ENCODE measurements around the gene ABTB2. TPM values are rescaled to one million over a fixed set of nuclear protein-coding genes. Genes with fewer than 3 reads are reported as not detected.

ABTB2 gene
- total RNA-seq, 4 donors from 2014 or later = 5.0 to 44.1 (median 33.0) TPM

DNA sequence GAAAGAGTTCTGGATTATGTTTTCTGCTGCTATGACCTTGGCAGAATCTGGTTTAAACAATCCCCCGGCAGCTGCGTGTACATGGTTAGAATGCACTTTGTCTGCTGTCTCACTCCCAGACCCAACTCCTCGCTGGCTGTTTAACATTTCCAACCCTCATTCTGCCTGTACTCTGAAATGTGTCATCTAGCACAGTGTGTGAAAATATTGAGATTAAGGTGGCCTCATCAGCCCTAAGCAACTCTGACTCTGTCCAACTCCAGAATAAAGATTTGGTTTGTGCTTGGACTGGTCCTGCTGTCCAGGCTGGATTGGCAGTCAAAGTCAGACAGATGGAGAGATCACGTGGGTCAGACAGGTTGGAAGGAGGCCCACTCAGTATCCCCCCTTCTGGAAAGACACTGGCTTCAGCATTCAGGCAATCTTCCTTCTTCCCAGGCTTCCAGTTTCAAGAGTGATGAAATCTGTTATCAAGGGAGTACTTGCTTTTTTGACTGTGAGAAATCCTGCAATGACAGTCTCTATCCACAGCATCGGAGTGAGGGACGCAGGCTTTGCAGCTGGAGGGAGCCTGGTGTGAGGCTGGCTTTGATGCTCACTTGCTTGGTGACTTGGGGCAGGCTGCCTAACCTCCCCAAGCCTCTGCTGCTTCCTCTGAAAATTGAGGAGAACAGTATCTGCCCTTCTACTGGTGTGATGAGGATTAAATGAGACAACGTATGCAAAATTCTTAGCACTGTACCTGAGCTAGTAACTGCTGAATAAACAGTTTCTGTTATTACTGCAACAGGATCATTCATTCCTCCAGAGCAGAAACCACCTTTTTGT lies 29.8 kb downstream of the ABTB2 start:
- H3K27me3 ChIP-seq = no peaks in the 10 kb centered on the region
- no peaks in the 10 kb centered on the region for H3K36me3 ChIP-seq
- TF ChIP-seq, protein P1, sequence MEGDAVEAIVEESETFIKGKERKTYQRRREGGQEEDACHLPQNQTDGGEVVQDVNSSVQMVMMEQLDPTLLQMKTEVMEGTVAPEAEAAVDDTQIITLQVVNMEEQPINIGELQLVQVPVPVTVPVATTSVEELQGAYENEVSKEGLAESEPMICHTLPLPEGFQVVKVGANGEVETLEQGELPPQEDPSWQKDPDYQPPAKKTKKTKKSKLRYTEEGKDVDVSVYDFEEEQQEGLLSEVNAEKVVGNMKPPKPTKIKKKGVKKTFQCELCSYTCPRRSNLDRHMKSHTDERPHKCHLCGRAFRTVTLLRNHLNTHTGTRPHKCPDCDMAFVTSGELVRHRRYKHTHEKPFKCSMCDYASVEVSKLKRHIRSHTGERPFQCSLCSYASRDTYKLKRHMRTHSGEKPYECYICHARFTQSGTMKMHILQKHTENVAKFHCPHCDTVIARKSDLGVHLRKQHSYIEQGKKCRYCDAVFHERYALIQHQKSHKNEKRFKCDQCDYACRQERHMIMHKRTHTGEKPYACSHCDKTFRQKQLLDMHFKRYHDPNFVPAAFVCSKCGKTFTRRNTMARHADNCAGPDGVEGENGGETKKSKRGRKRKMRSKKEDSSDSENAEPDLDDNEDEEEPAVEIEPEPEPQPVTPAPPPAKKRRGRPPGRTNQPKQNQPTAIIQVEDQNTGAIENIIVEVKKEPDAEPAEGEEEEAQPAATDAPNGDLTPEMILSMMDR (IDR thresholded peaks at IDR 0.05) = no peak
- TF ChIP-seq POLR2A (IDR thresholded peaks at IDR 0.05) = no peak
- H3K27ac ChIP-seq = peak overlapping the region in 1 of 4 donors; percentile 9
- no peak overlapping the region for H3K4me3 ChIP-seq
- H3K9me3 ChIP-seq = no peaks in the 10 kb centered on the region
- H3K4me1 ChIP-seq = peaks cover 0 to 16% (median 0%) of the 10 kb centered on the region in 4 donors
- no peak for DNase-seq

DNA sequence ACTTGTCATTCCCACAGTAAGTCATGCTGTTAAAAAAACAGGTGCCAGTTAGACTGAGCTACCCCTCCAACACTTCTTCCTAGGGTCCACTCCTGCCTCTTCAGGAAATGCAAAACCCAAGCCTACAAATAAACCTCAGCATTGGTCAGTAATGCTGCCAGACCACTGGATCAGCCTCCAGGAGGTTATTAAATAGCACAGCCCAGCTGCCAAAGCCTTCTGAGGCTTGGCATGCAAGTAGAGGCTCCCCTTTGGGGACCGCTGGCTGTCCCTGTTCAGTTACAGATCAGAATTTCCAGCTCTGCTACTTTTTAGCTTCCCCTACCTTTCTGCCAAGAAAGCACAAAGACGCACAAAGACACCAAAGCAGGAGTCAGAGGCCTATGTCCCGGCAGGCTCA lies 33.3 kb downstream of the ABTB2 start:
- TF ChIP-seq POLR2A (IDR thresholded peaks at IDR 0.05) = no peak
- DNase-seq = no peak
- Histone ChIP-seq H3K36me3 (no peaks in the 10 kb centered on the region), H3K27ac (no peak overlapping the region), H3K27me3 (no peaks in the 10 kb centered on the region), H3K9me3 (no peaks in the 10 kb centered on the region), H3K4me1 (peaks cover 0 to 8% (median 0%) of the 10 kb centered on the region in 4 donors), H3K4me3 (no peak overlapping the region)

DNA sequence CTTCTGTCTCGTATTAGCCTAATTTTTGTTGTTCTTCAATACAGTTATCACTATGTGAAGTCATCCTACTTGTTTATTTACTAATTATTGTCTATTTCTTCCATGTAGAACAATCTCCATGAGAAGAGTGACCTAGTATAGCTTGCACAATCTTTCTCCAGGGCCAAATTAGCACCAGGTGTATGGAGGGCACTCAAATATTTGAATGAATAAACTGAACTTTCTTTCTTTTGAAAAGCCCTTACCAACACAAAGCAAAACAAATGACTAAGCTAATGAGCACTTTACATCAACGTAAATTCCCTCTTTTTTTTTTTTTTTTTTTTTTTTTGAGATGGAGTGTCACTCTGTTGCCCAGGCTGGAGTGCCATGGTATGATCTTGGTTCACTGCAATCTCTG lies 34.2 kb downstream of the ABTB2 start:
- H3K27me3 ChIP-seq = no peaks in the 10 kb centered on the region
- no peak for DNase-seq
- H3K9me3 ChIP-seq = no peaks in the 10 kb centered on the region
- no peak overlapping the region for H3K27ac ChIP-seq
- H3K4me3 ChIP-seq = no peak overlapping the region
- no peaks in the 10 kb centered on the region for H3K36me3 ChIP-seq
- H3K4me1 ChIP-seq = peaks cover 0 to 15% (median 0%) of the 10 kb centered on the region in 4 donors
- TF ChIP-seq POLR2A (IDR thresholded peaks at IDR 0.05) = no peak
- TF ChIP-seq, protein P1 (IDR thresholded peaks at IDR 0.05) = no peak

DNA sequence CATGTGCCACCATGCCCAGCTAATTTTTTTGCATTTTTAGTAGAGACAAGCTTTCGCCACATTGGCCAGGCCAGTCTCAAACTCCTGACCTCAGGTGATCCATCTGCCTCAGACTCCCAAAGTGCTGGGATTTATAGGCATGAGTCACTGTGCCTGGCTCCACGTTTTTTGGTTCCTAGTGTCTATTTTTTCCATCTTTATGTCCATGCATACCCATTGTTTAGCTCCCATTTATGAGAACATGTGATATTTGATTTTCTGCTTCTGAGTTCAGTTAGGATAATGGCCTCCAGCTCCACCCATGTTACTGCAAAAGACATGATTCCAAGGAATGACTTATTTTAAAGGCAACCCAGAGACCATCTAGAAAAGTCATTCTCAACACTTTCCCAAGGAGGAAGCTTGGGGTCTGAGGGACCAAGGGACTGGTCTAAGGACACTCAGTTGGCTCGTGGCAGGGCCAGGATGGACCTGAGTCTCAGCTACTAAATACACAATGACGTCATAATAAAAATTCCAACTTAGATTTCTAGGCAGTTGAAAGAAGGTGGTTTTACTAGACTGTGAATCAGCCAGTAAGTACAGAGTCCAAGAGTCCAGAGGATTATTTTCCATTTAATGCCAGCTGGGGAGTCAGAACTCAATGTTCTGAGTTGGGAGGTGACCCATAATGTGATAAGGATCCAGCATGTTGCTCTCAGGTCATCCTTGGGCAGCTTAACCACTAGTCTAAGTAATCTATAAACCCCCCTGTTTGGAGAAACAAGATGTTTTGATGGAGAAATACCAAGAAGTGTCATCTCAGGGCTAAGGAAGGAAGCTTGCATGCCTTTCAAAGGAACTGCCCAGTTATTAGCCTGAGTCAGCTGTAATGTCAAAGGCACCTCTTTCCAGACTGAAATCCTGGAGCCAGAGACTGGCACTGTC lies 39.4 kb downstream of the ABTB2 start:
- no peaks in the 10 kb centered on the region for H3K36me3 ChIP-seq
- H3K9me3 ChIP-seq = no peaks in the 10 kb centered on the region
- H3K4me1 ChIP-seq = peaks cover 0 to 15% (median 0%) of the 10 kb centered on the region in 4 donors
- peak overlapping the region in 3 of 4 donors; percentile 60 to 87 (median 82) for H3K27ac ChIP-seq
- H3K27me3 ChIP-seq = no peaks in the 10 kb centered on the region
- H3K4me3 ChIP-seq = no peak overlapping the region
- no peak for TF ChIP-seq POLR2A (IDR thresholded peaks at IDR 0.05)
- TF ChIP-seq, protein P1 (IDR thresholded peaks at IDR 0.05) = peak in 1 of 6 experiments; percentile 6
- DNase-seq = peak in 1 of 3 donors; percentile 68

DNA sequence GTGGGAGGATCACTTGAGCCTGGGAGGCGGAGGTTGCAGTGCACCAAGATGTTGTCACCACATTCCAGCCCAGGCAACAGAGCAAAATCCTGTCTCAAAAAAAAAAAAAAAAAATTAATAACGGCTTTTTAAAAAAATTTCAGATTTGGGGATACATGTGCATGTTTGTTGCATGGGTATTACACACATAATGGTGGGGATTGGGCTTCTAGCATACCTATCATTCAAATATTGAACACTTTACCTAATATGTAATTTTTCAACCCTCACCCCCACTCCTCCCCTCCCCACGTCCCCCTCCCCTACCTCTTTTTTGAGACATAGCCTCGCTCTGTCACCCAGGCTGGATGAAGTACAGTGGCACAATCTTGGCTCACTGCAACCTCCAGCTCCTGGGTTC lies 40.1 kb downstream of the ABTB2 start:
- no peaks in the 10 kb centered on the region for H3K9me3 ChIP-seq
- peak overlapping the region in 2 of 4 donors; percentile 76 to 82 for H3K27ac ChIP-seq
- no peaks in the 10 kb centered on the region for H3K27me3 ChIP-seq
- H3K4me1 ChIP-seq = peaks cover 0 to 15% (median 0%) of the 10 kb centered on the region in 4 donors
- TF ChIP-seq, protein P1 (IDR thresholded peaks at IDR 0.05) = no peak
- no peak for TF ChIP-seq POLR2A (IDR thresholded peaks at IDR 0.05)
- no peak for DNase-seq
- no peak overlapping the region for H3K4me3 ChIP-seq
- no peaks in the 10 kb centered on the region for H3K36me3 ChIP-seq

All from Peyer's patch (tissue), 4 donors.